NCI-H146 treated with DMSO at 0.1 percent for 48 hours (cell line): ENCODE results near the gene ABR.

ENCODE experiments used
- DNase-seq: peaks from one replicate; lab custom pipeline; 2025; ENCODE audit not compliant: unreplicated experiment; lab: John Stamatoyannopoulos, UW

ABR gene

GRCh38 chr17:1035546-1036170 lies 144.1 kb downstream of the ABR start:
- no peak for DNase-seq

- no peak for DNase-seq
Observed at GRCh38 chr17:1034652-1035210, 145.1 kb downstream of the ABR start.

DNA sequence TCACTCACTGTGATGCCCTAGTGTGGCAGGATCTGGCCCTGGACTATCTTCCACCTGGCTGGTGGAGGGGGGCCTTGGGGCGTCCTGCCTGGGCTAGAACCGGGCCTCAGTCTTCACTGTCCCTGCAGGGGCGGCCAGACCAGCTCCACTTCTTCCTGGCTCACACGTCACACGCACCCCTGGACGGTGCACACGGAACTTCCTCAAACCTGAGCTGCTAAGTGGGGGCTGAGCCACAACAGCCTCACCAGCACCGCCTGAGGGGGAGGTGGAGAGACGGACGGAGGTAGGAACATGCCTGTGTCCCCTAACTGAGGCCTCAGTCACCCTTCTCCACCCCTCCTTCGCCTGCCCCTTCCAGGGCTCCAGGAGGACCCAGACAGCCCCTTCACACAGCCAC lies 146.3 kb downstream of the ABR start:
- DNase-seq: no peak

- no peak for DNase-seq
Observed at GRCh38 chr17:1032391-1032790, 147.4 kb downstream of the ABR start.

DNA sequence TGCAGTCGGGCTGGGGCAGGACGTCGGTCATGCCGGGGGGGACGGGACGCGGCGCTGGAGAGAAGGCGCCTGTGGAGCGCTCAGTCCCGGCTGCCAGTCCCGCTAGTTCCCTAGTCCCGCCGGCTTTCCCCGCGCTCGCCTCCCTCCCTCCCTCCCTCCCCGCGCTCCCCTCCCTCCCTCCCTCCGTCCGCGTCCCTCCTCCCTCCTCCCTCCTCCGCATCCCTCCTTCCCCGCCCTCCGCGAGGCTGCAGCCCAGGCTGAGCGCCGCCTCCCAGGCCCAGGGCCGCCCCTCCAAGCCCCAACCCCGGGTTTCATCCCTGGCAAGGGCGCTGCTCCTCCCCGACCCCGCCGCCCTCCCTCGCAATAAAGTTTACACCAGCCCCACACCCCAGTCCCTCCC lies 148.1 kb downstream of the ABR start:
- no peak for DNase-seq

DNA sequence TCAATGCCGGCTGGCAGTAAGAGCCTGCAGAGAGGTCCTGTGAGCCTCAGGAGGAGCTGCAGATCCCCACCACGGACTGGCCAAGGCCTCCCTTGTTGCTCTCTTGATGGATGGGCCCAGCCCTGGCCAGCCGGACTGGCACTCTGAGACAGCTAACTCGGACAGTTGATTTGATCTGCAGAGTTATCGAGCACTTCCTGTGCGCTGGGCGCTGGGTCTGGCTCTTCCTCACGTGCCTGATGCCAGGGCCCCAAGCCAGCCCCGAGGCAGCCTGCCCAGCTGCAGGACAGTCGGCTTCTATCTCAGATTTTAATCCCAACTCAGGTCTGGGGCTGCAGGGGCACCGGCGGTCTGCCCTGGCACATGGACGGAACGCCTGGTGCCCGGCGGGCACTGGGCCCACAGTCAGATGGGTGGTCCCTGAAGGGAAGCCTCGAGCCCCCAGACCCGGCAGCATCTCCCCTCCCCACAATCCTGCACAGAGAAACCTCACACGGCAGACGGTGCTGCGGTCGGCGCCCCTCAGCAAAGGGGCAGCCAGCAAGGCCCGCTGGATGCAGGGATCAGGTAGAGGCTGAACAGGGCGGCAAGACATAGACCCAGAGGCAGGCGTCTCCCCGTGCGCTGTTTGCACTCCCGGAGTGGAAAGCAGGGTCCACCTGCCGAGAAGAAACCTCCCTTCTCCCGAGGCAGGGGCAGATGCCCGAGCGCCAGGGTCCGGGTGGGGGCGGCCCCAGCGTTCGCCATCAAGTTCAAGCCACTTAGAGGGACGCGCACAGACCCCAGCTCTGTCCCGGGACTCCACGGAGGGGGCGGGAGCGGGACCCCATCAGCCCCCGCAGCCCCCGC lies 148.9 kb downstream of the ABR start:
- no peak for DNase-seq

- DNase-seq: no peak
Observed at GRCh38 chr17:1029922-1030644, 149.7 kb downstream of the ABR start.

DNA sequence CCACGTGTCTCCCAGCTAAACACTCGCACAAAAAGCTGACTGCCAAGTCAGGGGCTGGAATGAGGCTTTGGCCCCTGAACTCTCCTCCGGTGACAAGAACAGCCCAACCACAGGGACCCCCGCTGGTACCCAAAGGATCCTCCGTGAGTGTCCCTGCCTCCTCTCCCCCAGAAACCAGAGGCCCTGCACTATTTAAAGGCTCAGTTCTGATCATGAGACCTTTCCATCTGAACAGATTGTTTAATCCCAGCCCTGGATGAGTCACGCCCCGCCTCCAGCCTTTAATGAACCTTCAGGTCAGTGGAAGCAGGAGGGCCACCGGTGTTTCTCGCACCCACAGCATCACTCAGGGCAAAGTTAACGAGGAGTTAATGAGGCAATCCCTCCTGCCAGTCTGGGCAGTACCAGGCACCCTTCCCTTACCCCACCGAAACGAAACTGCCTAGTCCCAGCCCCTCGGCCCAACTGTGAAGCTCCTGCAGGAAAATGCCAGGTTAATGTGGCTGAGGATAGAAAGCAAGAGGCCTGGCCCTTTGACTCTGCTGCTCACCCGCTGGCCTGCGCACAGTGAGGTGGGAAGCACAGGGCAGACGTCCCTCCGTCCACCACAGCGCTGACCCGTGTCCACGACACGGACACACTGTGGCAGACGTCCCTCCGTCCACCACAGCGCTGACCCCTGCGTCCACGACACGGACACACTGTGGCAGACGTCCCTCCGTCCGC lies 150.4 kb downstream of the ABR start:
- no peak for DNase-seq

- no peak for DNase-seq
Observed at GRCh38 chr17:1027044-1027443, 152.7 kb downstream of the ABR start.

- no peak for DNase-seq
Observed at GRCh38 chr17:1026599-1026975, 153.2 kb downstream of the ABR start.

DNA sequence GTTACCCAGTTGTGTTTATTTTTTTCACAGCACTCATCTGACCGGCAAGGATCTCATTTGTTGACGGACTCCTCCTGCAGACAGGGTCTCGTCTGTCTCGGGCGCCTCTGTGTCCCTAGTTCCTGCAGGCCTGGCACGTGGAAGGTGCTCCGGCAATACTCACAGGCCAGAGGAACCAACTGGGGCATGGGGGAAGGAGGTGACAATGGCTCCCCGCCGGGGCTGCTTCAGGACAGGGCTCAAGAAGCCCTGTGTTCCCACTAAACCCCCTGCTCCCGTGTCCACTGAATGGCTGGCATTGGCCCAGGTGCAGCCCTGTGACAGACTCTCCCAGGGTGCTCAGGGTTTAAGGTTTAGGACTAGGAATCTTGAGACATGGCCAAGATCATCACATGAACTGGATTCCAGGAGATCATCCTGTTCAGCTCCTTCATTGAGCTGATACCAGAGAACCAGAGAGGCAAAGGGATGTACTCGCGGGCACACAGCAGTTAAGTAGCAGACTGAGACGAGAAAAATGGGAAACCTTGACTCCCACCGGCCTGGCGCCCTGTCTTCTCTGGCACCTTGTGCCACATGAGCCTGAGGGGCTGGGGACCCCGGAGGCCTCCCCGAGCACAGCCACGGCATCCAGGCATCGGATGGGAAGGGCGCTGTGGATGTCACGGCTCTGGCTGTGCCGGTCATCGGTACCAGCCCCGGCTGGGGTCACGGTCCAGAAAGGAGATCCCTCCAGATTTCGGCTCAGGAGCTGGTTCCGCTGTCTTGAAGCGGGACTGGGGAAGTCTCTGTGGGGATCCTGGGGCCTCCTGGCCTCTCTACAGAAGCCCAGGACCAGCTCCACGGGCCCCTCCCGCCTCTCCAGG lies 153.8 kb downstream of the ABR start:
- DNase-seq: no peak

GRCh38 chr17:1024076-1024475 lies 155.7 kb downstream of the ABR start:
- DNase-seq: no peak

- DNase-seq: no peak
Observed at GRCh38 chr17:1022278-1023024, 157.3 kb downstream of the ABR start.

DNA sequence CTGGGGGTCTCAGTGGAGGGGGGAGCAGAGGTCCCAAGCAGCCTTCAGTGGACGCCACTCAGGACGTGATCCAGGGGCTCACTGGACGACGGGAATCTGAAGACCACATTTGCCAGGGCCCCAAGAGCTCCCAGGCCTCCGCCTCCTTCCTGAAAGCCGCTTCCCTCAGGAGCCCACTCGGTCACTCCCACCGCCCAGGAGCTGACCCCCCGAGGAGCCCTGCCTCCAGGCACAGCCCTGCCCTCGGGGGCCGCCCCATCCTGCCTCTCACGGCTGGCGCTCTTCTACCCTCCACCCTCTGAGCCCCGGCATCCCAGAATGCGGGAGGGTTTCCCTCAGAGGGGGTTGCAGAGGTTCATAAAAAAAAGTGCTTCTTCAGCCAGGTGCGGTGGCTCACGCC lies 158.6 kb downstream of the ABR start:
- DNase-seq: no peak

DNA sequence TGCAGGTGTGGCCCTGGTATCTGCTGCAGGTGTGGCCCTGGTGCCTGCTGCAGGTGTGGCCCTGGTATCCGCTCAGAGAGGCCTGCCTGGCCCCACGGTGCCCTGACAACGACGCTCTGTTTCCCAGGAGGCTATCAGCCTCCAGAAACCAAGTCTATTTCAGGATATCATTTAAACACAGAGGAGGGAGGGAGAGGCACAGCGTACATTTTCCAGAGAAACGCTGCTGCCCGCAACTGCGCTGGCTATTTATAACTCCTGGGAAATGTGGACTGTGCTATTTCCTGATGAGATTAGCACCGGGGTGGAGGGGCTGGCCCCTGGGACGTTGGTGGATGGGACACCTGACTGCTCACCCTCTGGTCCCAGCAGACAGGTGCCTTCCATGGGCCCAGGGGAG lies 160.3 kb downstream of the ABR start:
- no peak for DNase-seq

DNA sequence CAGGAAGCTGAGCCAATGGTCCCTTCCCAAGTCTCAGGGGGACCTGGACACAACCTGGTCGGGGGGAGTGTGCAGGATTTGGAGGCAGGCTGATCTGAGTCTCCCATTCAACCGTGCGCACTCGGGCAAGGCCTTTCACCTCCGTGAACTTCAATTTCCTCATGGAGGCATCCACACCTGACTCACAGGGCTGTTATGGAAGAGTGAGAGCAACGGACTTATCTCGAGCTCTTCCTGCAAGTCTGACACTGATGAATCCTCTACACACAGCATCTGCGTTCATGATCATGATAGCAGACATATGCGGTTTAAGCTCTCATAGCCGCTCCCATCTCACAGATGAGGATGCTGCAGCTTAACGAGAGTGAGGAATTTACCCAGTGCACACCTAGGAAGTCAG lies 161.2 kb downstream of the ABR start:
- DNase-seq: no peak

GRCh38 chr17:1013729-1014090 lies 166.1 kb downstream of the ABR start:
- no peak for DNase-seq

GRCh38 chr17:1012823-1013728 lies 166.7 kb downstream of the ABR start:
- DNase-seq: no peak
